Left ventricle myocardium inferior (tissue), 1 donor: ENCODE results near the gene TYMP. TPM values are rescaled to one million over a fixed set of nuclear protein-coding genes. Genes with fewer than 3 reads are reported as not detected.

Source experiments
- DNase-seq: peaks from one replicate; pipeline ENCODE4 v3.0.0-alpha.2; 2020
- H3K27ac ChIP-seq: fragments of 200-600 bp; replicated peaks from 2 replicates; pipeline ENCODE4 v1.8.0; 2021
- H3K27me3 ChIP-seq: fragments of 200-600 bp; 2 replicates; pipeline ENCODE4 v1.8.0; 2021; ENCODE audit warnings: low read depth
- H3K36me3 ChIP-seq: fragments of 200-600 bp; 2 replicates; pipeline ENCODE4 v1.8.0; 2021
- H3K4me1 ChIP-seq: fragments of 200-600 bp; 2 replicates; pipeline ENCODE4 v1.8.0; 2021
- H3K4me3 ChIP-seq: fragments of 200-600 bp; 2 replicates; pipeline ENCODE4 v1.8.0; 2021; ENCODE audit warnings: mild to moderate bottlenecking, moderate library complexity
- H3K9me3 ChIP-seq: fragments of 200-600 bp; replicated peaks from 2 replicates; pipeline ENCODE4 v1.8.0; 2021
- intact Hi-C: fragments of 100-400 bp; cut with micrococcal nuclease; formaldehyde crosslinking; loops from one replicate; pipeline ENCODE4 v1.11.0; 2022
- total RNA-seq: library from RNA; stranded (reverse); fragmentation: NEBNext Ultra II Directional; extraction: Animal tissue kit (Norgen Biotek cat#: 25700); gene quantifications from one replicate; pipeline ENCODE4 v1.2.1, GENCODE V29; 2021
- TF ChIP-seq, protein P1 (sequence below): fragments of 200-600 bp; IDR thresholded peaks from 2 replicates; pipeline ENCODE4 v1.8.0; 2021; ENCODE audit warnings: antibody characterized with exemption, mild to moderate bottlenecking, borderline replicate concordance
- donor health status: DM: no; HTN: yes; CAD: no; lungs with severe emphysema.

TYMP gene
- total RNA-seq, 1 donor from 2014 or later: 11.6 TPM

GRCh38 chr22:50576806-50577696, 47.2 kb upstream of the TYMP start:
- peak overlapping the region; percentile 99 for H3K27ac ChIP-seq
- no peaks in the 10 kb centered on the region for H3K27me3 ChIP-seq
- intact Hi-C loops: no loop called here
- no peak for DNase-seq
- peaks cover 52% of the 10 kb centered on the region for H3K36me3 ChIP-seq
- TF ChIP-seq, protein P1, sequence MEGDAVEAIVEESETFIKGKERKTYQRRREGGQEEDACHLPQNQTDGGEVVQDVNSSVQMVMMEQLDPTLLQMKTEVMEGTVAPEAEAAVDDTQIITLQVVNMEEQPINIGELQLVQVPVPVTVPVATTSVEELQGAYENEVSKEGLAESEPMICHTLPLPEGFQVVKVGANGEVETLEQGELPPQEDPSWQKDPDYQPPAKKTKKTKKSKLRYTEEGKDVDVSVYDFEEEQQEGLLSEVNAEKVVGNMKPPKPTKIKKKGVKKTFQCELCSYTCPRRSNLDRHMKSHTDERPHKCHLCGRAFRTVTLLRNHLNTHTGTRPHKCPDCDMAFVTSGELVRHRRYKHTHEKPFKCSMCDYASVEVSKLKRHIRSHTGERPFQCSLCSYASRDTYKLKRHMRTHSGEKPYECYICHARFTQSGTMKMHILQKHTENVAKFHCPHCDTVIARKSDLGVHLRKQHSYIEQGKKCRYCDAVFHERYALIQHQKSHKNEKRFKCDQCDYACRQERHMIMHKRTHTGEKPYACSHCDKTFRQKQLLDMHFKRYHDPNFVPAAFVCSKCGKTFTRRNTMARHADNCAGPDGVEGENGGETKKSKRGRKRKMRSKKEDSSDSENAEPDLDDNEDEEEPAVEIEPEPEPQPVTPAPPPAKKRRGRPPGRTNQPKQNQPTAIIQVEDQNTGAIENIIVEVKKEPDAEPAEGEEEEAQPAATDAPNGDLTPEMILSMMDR: no peak
- no peaks in the 10 kb centered on the region for H3K9me3 ChIP-seq
- peak overlapping the region; percentile 73 for H3K4me3 ChIP-seq
- peaks cover 85% of the 10 kb centered on the region for H3K4me1 ChIP-seq

DNA sequence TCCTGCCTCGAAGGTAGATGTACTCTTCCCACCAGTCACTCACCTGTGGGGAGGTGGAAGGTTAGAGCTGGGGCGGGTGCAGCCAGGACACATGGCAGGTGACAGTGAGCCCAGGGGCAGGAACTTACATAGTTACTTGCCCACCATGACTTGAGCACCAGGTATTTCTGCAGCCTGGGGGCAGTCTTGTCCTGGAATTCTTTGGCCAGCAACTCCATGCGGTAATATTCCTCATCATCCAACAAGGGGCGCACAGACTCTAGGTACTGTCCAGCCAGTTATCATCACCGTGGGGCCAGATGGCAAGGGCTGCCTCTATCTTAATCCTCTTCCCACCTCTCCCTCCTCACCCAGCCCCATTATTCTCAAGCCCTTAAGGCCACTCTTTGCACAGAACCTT, 46.3 kb upstream of the TYMP start:
- Histone ChIP-seq H3K9me3 (no peaks in the 10 kb centered on the region), H3K27me3 (no peaks in the 10 kb centered on the region), H3K36me3 (peaks cover 59% of the 10 kb centered on the region), H3K4me3 (peak overlapping the region; percentile 73), H3K4me1 (peaks cover 85% of the 10 kb centered on the region), H3K27ac (peak overlapping the region; percentile 99)
- intact Hi-C loops: no loop called here
- no peak for DNase-seq
- TF ChIP-seq, protein P1: peak; percentile 54

- TF ChIP-seq, protein P1: no peak
- no peaks in the 10 kb centered on the region for H3K9me3 ChIP-seq
- H3K4me3 ChIP-seq: peak overlapping the region; percentile 73
- H3K27ac ChIP-seq: peak overlapping the region; percentile 99
- peaks cover 61% of the 10 kb centered on the region for H3K36me3 ChIP-seq
- no peak for DNase-seq
- peaks cover 85% of the 10 kb centered on the region for H3K4me1 ChIP-seq
- no peaks in the 10 kb centered on the region for H3K27me3 ChIP-seq
- intact Hi-C loops: no loop called here
These were observed 45.7 kb upstream of the TYMP start for GRCh38 chr22:50575426-50575941.

GRCh38 chr22:50574383-50574755, 44.6 kb upstream of the TYMP start:
- TF ChIP-seq, protein P1: no peak
- Histone ChIP-seq H3K36me3 (peaks cover 67% of the 10 kb centered on the region), H3K9me3 (no peaks in the 10 kb centered on the region), H3K4me1 (peaks cover 85% of the 10 kb centered on the region), H3K27me3 (no peaks in the 10 kb centered on the region), H3K27ac (no peak overlapping the region), H3K4me3 (no peak overlapping the region)
- intact Hi-C loops: no loop called here
- DNase-seq: no peak

DNA sequence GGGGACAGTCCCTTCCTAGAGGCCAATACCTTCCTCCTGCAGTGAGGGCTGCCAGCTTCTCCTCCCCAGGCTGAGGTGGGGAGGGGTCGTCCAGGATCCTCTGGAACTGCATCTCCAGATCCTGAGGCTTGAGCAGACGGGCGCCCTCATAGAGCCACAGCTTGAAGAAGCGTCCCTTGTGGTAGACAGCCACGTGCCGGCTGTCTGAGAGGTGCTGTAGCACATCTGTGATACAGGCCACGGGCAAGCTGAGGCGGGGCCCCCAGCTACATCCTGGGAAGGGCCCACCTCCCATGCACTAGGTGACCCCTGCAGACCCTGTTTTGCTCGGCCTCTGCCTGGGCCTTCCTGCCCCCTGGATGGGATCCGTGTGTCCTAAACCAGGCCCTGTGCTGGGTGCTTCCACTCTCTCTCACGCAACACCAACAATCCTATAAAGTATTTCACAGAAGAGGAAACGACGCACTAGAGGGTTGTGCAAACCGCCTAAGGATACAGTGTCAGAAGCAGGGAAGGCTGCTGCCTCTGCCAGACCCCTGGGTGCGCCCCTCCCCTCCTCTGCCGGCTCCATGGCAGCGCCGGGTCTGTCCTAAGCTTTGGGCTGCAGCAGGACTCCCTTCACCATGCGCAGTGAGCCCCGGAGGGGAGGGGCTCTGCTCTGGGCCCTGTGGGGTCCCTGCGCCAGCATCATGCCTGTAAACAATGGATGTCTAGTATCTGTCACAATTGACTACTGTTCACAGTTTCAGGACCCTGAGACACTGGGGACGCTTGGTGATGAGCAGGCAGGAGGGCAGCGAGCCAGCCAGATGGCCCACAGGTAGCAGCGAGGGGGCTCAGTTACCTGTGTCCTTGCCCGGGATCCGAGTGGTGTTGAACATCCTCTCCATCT, 43.9 kb upstream of the TYMP start:
- intact Hi-C loops: no loop called here
- Histone ChIP-seq H3K4me1 (peaks cover 83% of the 10 kb centered on the region), H3K27me3 (no peaks in the 10 kb centered on the region), H3K36me3 (peaks cover 73% of the 10 kb centered on the region), H3K4me3 (no peak overlapping the region), H3K27ac (no peak overlapping the region), H3K9me3 (no peaks in the 10 kb centered on the region)
- TF ChIP-seq, protein P1: no peak
- DNase-seq: no peak
